IMR-90 (cell line): ENCODE results near the gene CYP19A1. TPM values are rescaled to one million over a fixed set of nuclear protein-coding genes. Genes with fewer than 3 reads are reported as not detected.

Experiments
- ATAC-seq: fragments of 200-7000 bp; cut with Tn5 transposase; 2 replicates; pipeline ENCODE4 v1.9.1; 2020; ENCODE audit warnings: low read depth, mild to moderate bottlenecking, moderate library complexity
- BruUV-seq: library from RNA; stranded (reverse); fragments of 400-500 nt; replicated peaks from 2 replicates; lab custom pipeline; 2021; lab: Mats Ljungman, UMichigan
- CTCF ChIA-PET: fragments of 300-600 bp; formaldehyde crosslinking; extraction: SDS; loops from one replicate; lab custom pipeline; 2021; ENCODE audit warnings: antibody characterized with exemption; lab: Yijun Ruan, JAX
- POLR2A ChIA-PET: fragments of 300-600 bp; sonication (Branson Sonifier 250); formaldehyde crosslinking; loops from one replicate; lab custom pipeline; 2022; ENCODE audit warnings: antibody characterized with exemption; ENCODE audit not compliant: unreplicated experiment; lab: Charles Lee
- DNase-seq: peaks from one replicate; pipeline ENCODE4 v3.0.0; 2013
- H2AFZ ChIP-seq: replicated peaks from 2 replicates; pipeline ENCODE3; 2013; ENCODE audit warnings: low read length, mild to moderate bottlenecking; ENCODE audit not compliant: poor library complexity
- H2AK5ac ChIP-seq: 2 replicates; pipeline ENCODE4 v1.6.1; 2013; ENCODE audit warnings: low read depth, low read length, inconsistent platforms
- H2AK9ac ChIP-seq: replicated peaks from 2 replicates; pipeline ENCODE3; 2013; ENCODE audit warnings: mild to moderate bottlenecking, low read depth, low read length, moderate library complexity; ENCODE audit not compliant: poor library complexity
- H2BK120ac ChIP-seq: 2 replicates; pipeline ENCODE4 v1.6.1; 2013; ENCODE audit warnings: low read depth, low read length, inconsistent platforms
- H2BK15ac ChIP-seq: 3 replicates; pipeline ENCODE4 v1.6.1; 2013; ENCODE audit warnings: low read depth, low read length, inconsistent platforms
- H2BK20ac ChIP-seq: 2 replicates; pipeline ENCODE4 v1.6.1; 2013; ENCODE audit warnings: low read depth, mild to moderate bottlenecking, inconsistent platforms, low read length, moderate library complexity
- H2BK5ac ChIP-seq: 2 replicates; pipeline ENCODE4 v1.6.1; 2013; ENCODE audit warnings: mild to moderate bottlenecking, low read depth, low read length, inconsistent platforms; ENCODE audit not compliant: poor library complexity, severe bottlenecking
- H3K14ac ChIP-seq: replicated peaks from 2 replicates; pipeline ENCODE4 v1.6.1; 2013; ENCODE audit warnings: low read depth, low read length, inconsistent platforms
- H3K18ac ChIP-seq: 2 replicates; pipeline ENCODE4 v1.6.1; 2013; ENCODE audit warnings: low read depth, low read length, control low read depth
- H3K23ac ChIP-seq: 2 replicates; pipeline ENCODE4 v1.6.1; 2013; ENCODE audit warnings: low read depth, low read length, inconsistent platforms
- H3K27ac ChIP-seq: 2 replicates; pipeline ENCODE4 v1.5.1; 2013; ENCODE audit warnings: mild to moderate bottlenecking, control low read depth, low read length; ENCODE audit not compliant: insufficient read depth
- H3K27me3 ChIP-seq: 2 replicates; pipeline ENCODE4 v1.6.1; 2013; ENCODE audit warnings: low read length; ENCODE audit not compliant: control insufficient read depth, insufficient read depth
- H3K36me3 ChIP-seq: 2 replicates; pipeline ENCODE4 v1.6.1; 2013; ENCODE audit warnings: low read length, mixed read lengths; ENCODE audit not compliant: control insufficient read depth, insufficient read depth
- H3K4ac ChIP-seq: 2 replicates; pipeline ENCODE4 v1.6.1; 2013; ENCODE audit warnings: low read depth, low read length, inconsistent platforms
- H3K4me1 ChIP-seq: 2 replicates; pipeline ENCODE4 v1.6.1; 2013; ENCODE audit warnings: low read length, mixed read lengths; ENCODE audit not compliant: control insufficient read depth, insufficient read depth
- H3K4me2 ChIP-seq: 2 replicates; pipeline ENCODE4 v1.6.1; 2013; ENCODE audit warnings: low read depth, mild to moderate bottlenecking, control low read depth, low read length, moderate library complexity
- H3K4me3 ChIP-seq: 2 replicates; pipeline ENCODE4 v1.5.1; 2013; ENCODE audit warnings: low read depth, mild to moderate bottlenecking, control low read depth, low read length, moderate library complexity; ENCODE audit not compliant: insufficient read depth
- H3K56ac ChIP-seq: 2 replicates; pipeline ENCODE4 v1.6.1; 2013; ENCODE audit warnings: low read length, inconsistent platforms; ENCODE audit not compliant: insufficient read depth; ENCODE audit errors: extremely low read depth
- H3K79me1 ChIP-seq, 2 experiments: 2 replicates each; pipeline ENCODE4 v1.6.1; 2013; ENCODE audit warnings: low read length in 2 of 2, inconsistent platforms in 1 of 2, low read depth in 1 of 2
- H3K9ac ChIP-seq: 2 replicates; pipeline ENCODE4 v1.6.1; 2013; ENCODE audit warnings: low read depth, low read length, control low read depth
- H3K9me1 ChIP-seq: 2 replicates; pipeline ENCODE4 v1.6.1; 2013; ENCODE audit warnings: low read length, inconsistent platforms; ENCODE audit not compliant: insufficient read depth
- H3K9me3 ChIP-seq: 2 replicates; pipeline ENCODE4 v1.6.1; 2013; ENCODE audit warnings: low read length; ENCODE audit not compliant: control insufficient read depth, insufficient read depth
- H4K20me1 ChIP-seq: 2 replicates; pipeline ENCODE4 v1.6.1; 2013; ENCODE audit warnings: low read length, inconsistent platforms; ENCODE audit not compliant: insufficient read depth
- H4K5ac ChIP-seq: 2 replicates; pipeline ENCODE4 v1.6.1; 2013; ENCODE audit warnings: mild to moderate bottlenecking, low read depth, low read length, control low read depth
- H4K8ac ChIP-seq, 2 experiments: 2 replicates each; pipeline ENCODE4 v1.6.1; 2013; ENCODE audit warnings: low read depth in 2 of 2, low read length in 2 of 2, control low read depth in 1 of 2, inconsistent platforms in 1 of 2
- H4K91ac ChIP-seq: 2 replicates; pipeline ENCODE4 v1.6.1; 2013; ENCODE audit warnings: low read depth, low read length, inconsistent platforms; ENCODE audit not compliant: insufficient read depth
- BHLHE40 ChIP-seq: fragments of 150-350 bp; IDR thresholded peaks from 2 replicates; pipeline ENCODE4 v1.6.1; 2016; ENCODE audit warnings: mild to moderate bottlenecking, low read depth, low read length
- CEBPB ChIP-seq: IDR thresholded peaks from 2 replicates; pipeline ENCODE4 v1.6.1; 2012; ENCODE audit warnings: low read depth, low read length, improper control_type of control experiment
- CHD1 ChIP-seq: IDR thresholded peaks from 2 replicates; pipeline ENCODE4 v1.6.1; 2012; ENCODE audit warnings: low read depth, low read length, improper control_type of control experiment
- CTCF ChIP-seq: conservative IDR thresholded peaks from 2 replicates; pipeline ENCODE4 v1.5.1; 2012; ENCODE audit warnings: mild to moderate bottlenecking, low read depth, low read length, improper control_type of control experiment
- ELK1 ChIP-seq: fragments of 150-350 bp; IDR thresholded peaks from 2 replicates; pipeline ENCODE4 v1.6.1; 2016; ENCODE audit warnings: low read depth, mild to moderate bottlenecking, low read length, moderate library complexity, borderline replicate concordance
- FOS ChIP-seq: fragments of 150-350 bp; IDR thresholded peaks from 2 replicates; pipeline ENCODE4 v1.6.1; 2016; ENCODE audit warnings: low read depth, low read length
- MAFK ChIP-seq: IDR thresholded peaks from 2 replicates; pipeline ENCODE4 v1.6.1; 2012; ENCODE audit warnings: low read depth, low read length, improper control_type of control experiment
- MAZ ChIP-seq: IDR thresholded peaks from 2 replicates; pipeline ENCODE4 v1.6.1; 2012; ENCODE audit warnings: low read depth, mild to moderate bottlenecking, low read length, improper control_type of control experiment, moderate library complexity, borderline replicate concordance
- MXI1 ChIP-seq: IDR thresholded peaks from 2 replicates; pipeline ENCODE4 v1.6.1; 2012; ENCODE audit warnings: low read depth, mild to moderate bottlenecking, low read length, moderate library complexity, borderline replicate concordance
- NFE2L2 ChIP-seq: fragments of 150-350 bp; IDR thresholded peaks from 2 replicates; pipeline ENCODE4 v1.6.1; 2016; ENCODE audit warnings: low read depth, mild to moderate bottlenecking, low read length
- POLR2A ChIP-seq: IDR thresholded peaks from 2 replicates; pipeline ENCODE4 v1.6.1; 2012; ENCODE audit warnings: mild to moderate bottlenecking, low read depth, low read length
- RAD21 ChIP-seq: IDR thresholded peaks from 2 replicates; pipeline ENCODE4 v1.6.1; 2012; ENCODE audit warnings: low read length, improper control_type of control experiment
- RCOR1 ChIP-seq: IDR thresholded peaks from 2 replicates; pipeline ENCODE4 v1.6.1; 2012; ENCODE audit warnings: mild to moderate bottlenecking, low read length, improper control_type of control experiment; ENCODE audit not compliant: insufficient replicate concordance
- RFX5 ChIP-seq: IDR thresholded peaks from 2 replicates; pipeline ENCODE4 v1.8.0; 2012; ENCODE audit warnings: low read depth, mild to moderate bottlenecking, low read length, moderate library complexity
- SMC3 ChIP-seq: fragments of 150-350 bp; IDR thresholded peaks from 2 replicates; pipeline ENCODE4 v1.6.1; 2016; ENCODE audit warnings: low read depth, mild to moderate bottlenecking, antibody characterized with exemption, low read length, moderate library complexity
- USF2 ChIP-seq: fragments of 150-350 bp; IDR thresholded peaks from 2 replicates; pipeline ENCODE4 v1.6.1; 2017; ENCODE audit warnings: mild to moderate bottlenecking, antibody characterized with exemption, low read length, low read depth
- WGBS, 2 experiments: methylation state at CpG; one replicate each; pipeline versions ENCODE4 v1.1.5 to v1.1.7; 2013; ENCODE audit warnings: missing lambda C conversion rate in 2 of 2; ENCODE audit not compliant: insufficient read length in 1 of 2; ENCODE audit errors: extremely low coverage in 2 of 2; 5-methylcytosine and 5-hydroxymethylcytosine counted together
- dilution Hi-C: fragments of 300-500 bp; cut with HindIII; formaldehyde crosslinking; loops from one replicate; pipeline ENCODE4 v1.14.3; 2018; ENCODE audit warnings: low sequenced_read_pairs; ENCODE audit not compliant: unreplicated experiment
- in situ Hi-C: fragments of 300-500 bp; cut with MboI; formaldehyde crosslinking; loops from 3 replicates; pipeline ENCODE4 v1.14.3; 2019; ENCODE audit warnings: low sequenced_read_pairs, inconsistent platforms, mixed read lengths
- intact Hi-C: fragments of 100-400 bp; cut with micrococcal nuclease; formaldehyde crosslinking; loops from 2 replicates; pipeline ENCODE4 v1.10.0; 2022
- polyA plus RNA-seq, 3 experiments: library from polyadenylated mRNA; depleted of rRNA; stranded (reverse); fragments of >200 nt; gene quantifications; 2 replicates each; pipeline ENCODE4 v1.2.3, GENCODE V29; 2012; ENCODE audit warnings: low replicate concordance in 1 of 3
- total RNA-seq: library from RNA; depleted of rRNA; stranded (reverse); fragments of >200 nt; gene quantifications from 2 replicates; pipeline ENCODE4 v1.2.3, GENCODE V29; 2012

The CYP19A1 gene
- total and polyA plus RNA-seq, 2 of the 4 experiments (the other 2 are of a cell fraction), result not detected

- no peaks in the 10 kb centered on the region for H3K79me1 ChIP-seq
- no peak overlapping the region for H3K23ac ChIP-seq
- ATAC-seq, result no peak
- in situ Hi-C loops, result no loop called here
- no peak overlapping the region for H2AK5ac ChIP-seq
- no peak overlapping the region for H3K56ac ChIP-seq
- no peak overlapping the region for H2AK9ac ChIP-seq
- H2BK20ac ChIP-seq, result no peak overlapping the region
- ChIA-PET POLR2A (no interaction called here), CTCF (no interaction called here)
- H3K4me2 ChIP-seq, result no peak overlapping the region
- H3K27me3 ChIP-seq, result peaks cover 18% of the 10 kb centered on the region
- H3K36me3 ChIP-seq, result no peaks in the 10 kb centered on the region
- no peak overlapping the region for H4K5ac ChIP-seq
- H2BK120ac ChIP-seq, result no peak overlapping the region
- H4K8ac ChIP-seq, result no peak overlapping the region
- intact Hi-C loops, result no loop called here
- no peaks in the 10 kb centered on the region for H3K9me1 ChIP-seq
- no TSS peak for BruUV-seq
- dilution Hi-C loops, result no loop called here
- H3K18ac ChIP-seq, result no peak overlapping the region
- no peak overlapping the region for H2AFZ ChIP-seq
- peaks cover 4% of the 10 kb centered on the region; the same call in 1 of the 2 replicates for H3K4me1 ChIP-seq
- H3K27ac ChIP-seq, result no peak overlapping the region
- no peak overlapping the region for H3K4me3 ChIP-seq
- no peak for DNase-seq
- no peak overlapping the region for H3K14ac ChIP-seq
- H2BK15ac ChIP-seq, result no peak overlapping the region
- TF ChIP-seq POLR2A (no peak), RCOR1 (no peak), NFE2L2 (no peak), RAD21 (no peak), CEBPB (no peak), ELK1 (no peak), CHD1 (no peak), SMC3 (no peak), CTCF (no peak), FOS (no peak), USF2 (no peak), BHLHE40 (no peak), RFX5 (no peak), MAZ (no peak), MAFK (no peak), MXI1 (no peak)
- no CpG with 5 or more reads among the region's 4 CpGs for WGBS, 2 experiments
- no peak overlapping the region for H3K4ac ChIP-seq
- H4K91ac ChIP-seq, result no peak overlapping the region
- no peaks in the 10 kb centered on the region for H4K20me1 ChIP-seq
- no peak overlapping the region for H2BK5ac ChIP-seq
- H3K9ac ChIP-seq, result no peak overlapping the region
- H3K9me3 ChIP-seq, result no peaks in the 10 kb centered on the region
Observed at GRCh38 chr15:51321316-51321715, 17.1 kb downstream of the CYP19A1 start.
